LNCAP (cell line): ENCODE results near the gene TBC1D22B.

ENCODE experiments used
- TF ChIP-seq, protein P1 (sequence below): fragments of 450-650 bp; IDR thresholded peaks from 2 replicates; pipeline ENCODE4 v1.5.1; 2017; ENCODE audit warnings: mild to moderate bottlenecking

The TBC1D22B gene

DNA sequence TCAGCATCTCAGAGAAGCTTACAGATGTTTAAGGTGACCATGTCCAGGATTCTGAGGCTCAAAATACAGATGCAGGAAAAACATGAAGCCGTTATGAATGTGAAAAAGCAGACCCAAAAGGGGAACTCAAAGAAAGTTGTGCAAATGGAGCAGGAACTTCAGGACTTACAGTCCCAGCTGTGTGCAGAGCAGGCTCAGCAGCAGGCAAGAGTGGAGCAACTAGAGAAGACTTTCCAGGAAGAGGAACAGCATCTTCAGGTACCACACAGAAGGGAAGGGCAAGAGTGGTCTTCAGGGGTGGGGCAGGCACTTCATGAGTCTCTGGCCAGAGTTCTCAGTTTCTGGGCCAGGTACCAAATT lies 111.4 kb downstream of the TBC1D22B start:
- TF ChIP-seq, protein P1, sequence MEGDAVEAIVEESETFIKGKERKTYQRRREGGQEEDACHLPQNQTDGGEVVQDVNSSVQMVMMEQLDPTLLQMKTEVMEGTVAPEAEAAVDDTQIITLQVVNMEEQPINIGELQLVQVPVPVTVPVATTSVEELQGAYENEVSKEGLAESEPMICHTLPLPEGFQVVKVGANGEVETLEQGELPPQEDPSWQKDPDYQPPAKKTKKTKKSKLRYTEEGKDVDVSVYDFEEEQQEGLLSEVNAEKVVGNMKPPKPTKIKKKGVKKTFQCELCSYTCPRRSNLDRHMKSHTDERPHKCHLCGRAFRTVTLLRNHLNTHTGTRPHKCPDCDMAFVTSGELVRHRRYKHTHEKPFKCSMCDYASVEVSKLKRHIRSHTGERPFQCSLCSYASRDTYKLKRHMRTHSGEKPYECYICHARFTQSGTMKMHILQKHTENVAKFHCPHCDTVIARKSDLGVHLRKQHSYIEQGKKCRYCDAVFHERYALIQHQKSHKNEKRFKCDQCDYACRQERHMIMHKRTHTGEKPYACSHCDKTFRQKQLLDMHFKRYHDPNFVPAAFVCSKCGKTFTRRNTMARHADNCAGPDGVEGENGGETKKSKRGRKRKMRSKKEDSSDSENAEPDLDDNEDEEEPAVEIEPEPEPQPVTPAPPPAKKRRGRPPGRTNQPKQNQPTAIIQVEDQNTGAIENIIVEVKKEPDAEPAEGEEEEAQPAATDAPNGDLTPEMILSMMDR: no peak

DNA sequence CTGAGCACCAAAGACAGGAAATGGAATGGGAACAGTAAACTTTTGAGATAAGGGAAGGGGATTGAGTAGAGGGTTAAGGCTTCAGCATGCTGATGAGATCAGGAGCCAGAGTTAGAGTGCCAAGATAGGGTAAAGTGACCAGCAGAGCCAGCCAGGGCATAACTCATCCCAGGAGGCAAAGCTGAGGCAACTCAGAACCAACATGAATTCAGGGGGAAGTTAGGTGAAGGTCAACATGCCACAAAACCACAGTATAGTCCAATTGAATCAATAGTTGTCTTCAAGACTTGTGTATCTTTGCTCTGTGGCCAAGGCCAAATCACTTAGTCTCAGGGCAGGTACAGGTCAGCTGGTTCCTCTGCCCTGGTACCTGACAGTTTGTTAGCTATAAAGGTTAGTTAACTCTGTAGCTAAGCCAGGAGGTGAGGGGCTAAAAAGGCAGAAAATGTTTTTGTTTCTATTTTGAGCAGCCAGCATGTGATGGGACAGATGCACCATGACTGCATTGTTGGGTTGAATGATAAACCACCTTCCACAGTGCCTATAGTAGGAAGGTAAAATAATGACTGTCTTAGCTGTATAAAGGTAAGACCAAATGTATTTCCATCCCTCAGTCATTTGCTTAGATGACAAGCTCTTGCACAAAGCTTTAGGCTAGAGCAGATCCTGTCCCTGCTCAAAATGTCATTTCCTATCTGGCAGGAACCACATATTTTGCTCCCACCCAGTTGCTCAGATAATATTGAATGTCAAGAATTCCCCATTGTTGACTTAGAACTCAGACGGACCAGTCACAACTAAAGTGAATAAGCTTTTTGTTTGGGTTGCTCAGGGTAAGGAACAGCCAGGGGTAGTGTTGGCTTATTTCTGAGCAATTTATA lies 112.0 kb downstream of the TBC1D22B start:
- TF ChIP-seq, protein P1: no peak

DNA sequence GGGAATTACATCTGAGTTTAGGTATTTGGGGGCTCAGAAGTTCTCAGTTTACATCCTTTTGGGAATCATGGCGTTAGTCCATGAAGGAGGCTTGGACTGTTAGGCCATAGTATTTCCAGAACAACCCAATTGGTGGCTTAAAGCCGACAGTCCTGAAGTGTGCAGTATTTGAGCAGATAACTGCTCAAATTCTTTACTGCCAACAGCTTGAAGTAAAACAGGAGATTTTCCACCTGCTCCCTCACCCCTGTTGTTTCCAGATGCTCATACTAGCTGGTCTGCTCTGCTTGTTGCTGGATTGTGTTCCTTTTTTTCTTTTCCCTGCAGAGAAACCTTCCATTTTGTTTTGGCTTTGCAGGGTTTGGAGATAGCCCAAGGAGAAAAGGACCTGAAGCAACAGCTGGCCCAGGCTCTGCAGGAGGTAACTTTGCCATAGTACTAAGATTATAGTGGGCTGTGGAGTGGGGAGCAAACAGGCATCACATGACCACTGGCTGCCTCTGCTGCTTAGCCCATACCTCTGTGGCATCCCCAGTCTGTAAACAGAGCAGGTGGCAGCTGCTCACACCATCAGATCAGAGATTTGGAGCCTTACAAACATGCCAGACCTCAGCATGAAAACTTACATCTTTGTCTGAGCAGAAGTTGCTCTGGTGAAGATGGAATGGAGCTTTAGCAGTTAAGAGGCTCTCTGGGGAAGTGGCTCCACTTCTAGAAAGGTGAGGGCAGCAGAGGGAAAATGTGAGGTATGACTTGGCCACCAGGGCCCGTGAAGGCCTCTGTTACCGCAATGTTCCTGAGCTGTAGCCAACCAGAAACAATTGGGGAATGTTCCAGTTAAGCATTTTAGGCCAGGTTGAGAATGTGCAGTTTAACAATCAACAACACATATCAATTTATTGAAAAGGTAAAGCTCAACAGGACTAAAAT lies 113.8 kb downstream of the TBC1D22B start:
- TF ChIP-seq, protein P1: no peak

DNA sequence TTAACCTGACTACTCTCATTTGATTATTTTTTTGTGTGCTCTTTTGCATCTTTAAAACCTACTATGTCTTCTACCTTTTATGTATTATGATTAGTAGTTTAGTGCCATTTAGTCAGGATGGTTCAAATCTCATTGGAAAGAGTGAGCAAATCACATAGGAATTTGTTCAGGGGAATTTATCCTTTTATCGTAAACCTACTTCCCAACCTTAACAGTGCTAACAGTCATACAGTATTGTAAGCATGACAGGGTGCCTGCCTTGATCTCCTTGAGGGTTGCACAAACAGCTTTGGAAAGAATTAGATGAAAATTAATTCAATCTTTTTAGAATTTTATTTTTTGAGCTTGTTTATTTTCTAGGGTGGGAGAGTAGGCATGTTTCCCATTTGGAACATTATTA lies 114.5 kb downstream of the TBC1D22B start:
- TF ChIP-seq, protein P1: no peak

GRCh38 chr6:37373822-37374471 lies 116.4 kb downstream of the TBC1D22B start:
- TF ChIP-seq, protein P1: no peak

DNA sequence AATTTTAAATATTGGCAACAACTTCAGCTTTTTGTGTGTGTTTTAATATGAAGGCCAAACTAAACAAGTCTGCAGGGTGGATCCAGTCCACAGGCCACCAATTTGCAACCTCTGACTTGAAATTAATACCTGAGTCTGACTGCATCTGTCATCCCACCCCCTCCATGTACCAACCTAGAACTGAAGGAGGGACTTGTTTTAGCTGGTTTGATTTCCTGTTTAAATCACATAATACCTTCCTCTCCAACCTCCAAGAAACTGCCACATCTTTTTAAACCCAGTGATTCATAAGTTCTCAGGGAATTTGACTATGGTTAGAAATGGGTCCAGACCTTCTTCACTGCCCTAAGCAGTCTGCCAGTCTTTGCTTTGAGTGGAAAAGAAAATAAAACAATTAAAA lies 117.8 kb downstream of the TBC1D22B start:
- TF ChIP-seq, protein P1: no peak

- TF ChIP-seq, protein P1: no peak
Measured at GRCh38 chr6:37376078-37376743, 118.6 kb downstream of the TBC1D22B start.
